GM10266 (cell line): ENCODE data around the gene IFI44.

Source experiments
- DNase-seq: peaks from one replicate; pipeline ENCODE4 v3.0.0; 2012; ENCODE audit errors: extremely low spot score
- TF ChIP-seq, protein P1 (sequence below): IDR thresholded peaks from 2 replicates; pipeline ENCODE4 v1.5.1; 2012; ENCODE audit warnings: mild to moderate bottlenecking, low read depth; ENCODE audit not compliant: control insufficient read depth, insufficient read depth; ENCODE audit errors: missing control alignments

Gene IFI44

DNA sequence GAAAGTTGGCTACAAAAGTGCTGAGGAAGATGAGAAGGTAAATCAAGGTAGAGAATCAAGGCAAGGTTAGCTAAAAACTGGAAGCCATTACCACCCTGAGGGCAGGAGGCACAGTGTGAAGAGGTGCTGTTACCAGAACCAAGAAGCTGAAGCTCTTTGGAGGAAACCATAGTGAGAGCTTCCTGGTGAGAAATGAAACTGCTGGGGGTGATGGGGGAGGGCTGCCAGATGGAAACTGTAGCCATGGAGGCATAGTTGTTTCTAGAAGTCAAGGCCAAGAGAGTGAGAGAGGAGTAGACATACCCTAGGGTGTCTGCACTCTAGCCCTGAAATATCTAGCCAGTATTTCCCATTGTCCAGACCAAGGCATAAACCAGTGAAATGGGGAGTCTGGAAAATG lies 28.7 kb downstream of the IFI44 start:
- TF ChIP-seq, protein P1, sequence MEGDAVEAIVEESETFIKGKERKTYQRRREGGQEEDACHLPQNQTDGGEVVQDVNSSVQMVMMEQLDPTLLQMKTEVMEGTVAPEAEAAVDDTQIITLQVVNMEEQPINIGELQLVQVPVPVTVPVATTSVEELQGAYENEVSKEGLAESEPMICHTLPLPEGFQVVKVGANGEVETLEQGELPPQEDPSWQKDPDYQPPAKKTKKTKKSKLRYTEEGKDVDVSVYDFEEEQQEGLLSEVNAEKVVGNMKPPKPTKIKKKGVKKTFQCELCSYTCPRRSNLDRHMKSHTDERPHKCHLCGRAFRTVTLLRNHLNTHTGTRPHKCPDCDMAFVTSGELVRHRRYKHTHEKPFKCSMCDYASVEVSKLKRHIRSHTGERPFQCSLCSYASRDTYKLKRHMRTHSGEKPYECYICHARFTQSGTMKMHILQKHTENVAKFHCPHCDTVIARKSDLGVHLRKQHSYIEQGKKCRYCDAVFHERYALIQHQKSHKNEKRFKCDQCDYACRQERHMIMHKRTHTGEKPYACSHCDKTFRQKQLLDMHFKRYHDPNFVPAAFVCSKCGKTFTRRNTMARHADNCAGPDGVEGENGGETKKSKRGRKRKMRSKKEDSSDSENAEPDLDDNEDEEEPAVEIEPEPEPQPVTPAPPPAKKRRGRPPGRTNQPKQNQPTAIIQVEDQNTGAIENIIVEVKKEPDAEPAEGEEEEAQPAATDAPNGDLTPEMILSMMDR, result no peak
- peak; percentile 19 for DNase-seq

DNA sequence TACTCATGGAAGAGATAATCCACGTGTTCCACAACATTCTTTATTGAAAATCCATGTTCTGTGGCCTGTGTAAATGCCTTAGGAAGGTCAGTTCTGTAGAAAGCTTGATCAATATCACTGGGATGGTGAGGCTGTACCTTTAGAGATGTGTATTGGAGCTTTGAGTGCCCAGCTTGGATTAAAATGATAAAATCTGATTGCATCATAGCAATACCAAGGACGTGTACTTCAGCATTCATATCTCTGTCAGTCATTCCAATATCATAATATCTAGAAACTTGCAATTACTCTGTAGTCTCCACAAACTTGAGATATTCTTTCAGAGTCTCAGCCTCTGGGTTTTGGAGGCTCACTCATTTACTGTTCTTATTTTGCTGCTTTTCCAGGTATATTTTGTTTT lies 31.6 kb downstream of the IFI44 start:
- DNase-seq, result no peak
- TF ChIP-seq, protein P1, result no peak

DNA sequence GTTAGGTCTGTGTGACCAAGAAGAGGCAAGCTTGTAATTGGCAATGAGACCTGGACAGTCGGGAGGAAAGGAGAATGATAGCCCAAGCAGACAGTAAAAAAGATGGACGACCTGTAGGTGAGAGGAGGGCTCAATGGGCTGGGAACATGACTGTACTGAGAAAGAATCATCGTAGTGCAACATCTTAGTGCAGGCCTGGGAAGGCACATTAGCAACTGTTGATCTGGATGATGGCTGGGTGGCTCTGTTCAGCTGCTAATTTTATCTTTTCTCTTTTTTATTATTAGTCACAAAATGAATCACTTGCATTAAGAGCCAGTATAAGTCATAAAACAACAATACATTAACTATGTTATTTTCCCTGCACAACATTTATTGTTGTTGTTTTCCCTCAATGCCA lies 32.9 kb downstream of the IFI44 start:
- TF ChIP-seq, protein P1, result no peak
- no peak for DNase-seq

DNA sequence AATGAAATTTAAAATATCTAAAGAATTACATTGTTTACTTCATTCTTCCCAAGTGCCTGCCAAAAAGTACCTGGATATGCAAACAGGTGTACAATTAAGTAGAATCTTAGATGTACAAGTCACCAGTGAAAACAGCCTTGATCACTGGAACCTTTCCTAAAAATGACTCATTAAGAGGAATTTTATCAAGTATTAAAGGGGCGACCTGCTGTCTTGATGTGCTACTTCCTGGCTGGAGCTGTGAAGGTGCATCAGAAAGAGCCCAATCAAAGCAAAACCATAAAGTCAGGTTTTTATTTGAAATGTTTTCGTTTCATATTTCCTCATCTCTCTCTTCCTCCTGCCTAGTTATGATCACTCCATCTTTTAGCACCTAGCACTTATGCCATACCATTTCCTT lies 33.4 kb downstream of the IFI44 start:
- TF ChIP-seq, protein P1, result no peak
- no peak for DNase-seq

DNA sequence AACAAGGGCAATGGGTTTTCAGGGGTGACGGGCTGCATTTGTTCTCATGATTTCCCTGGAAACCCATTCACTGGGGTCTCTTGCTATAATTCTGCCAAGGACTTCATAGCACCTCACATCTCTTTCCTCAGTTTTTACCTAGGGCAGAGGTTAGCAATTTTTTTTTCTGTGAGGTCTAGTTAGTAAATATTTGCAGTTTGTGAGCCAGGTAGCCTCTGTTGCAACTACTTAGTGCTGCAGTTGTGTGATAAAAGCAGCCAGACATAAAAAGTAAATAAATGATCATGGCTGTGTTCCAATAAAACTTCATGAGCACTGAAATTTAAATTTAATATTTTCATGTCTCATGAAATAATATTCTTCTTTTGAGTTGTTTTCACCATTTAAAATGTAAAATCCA lies 37.7 kb downstream of the IFI44 start:
- TF ChIP-seq, protein P1, result no peak
- DNase-seq, result no peak

DNA sequence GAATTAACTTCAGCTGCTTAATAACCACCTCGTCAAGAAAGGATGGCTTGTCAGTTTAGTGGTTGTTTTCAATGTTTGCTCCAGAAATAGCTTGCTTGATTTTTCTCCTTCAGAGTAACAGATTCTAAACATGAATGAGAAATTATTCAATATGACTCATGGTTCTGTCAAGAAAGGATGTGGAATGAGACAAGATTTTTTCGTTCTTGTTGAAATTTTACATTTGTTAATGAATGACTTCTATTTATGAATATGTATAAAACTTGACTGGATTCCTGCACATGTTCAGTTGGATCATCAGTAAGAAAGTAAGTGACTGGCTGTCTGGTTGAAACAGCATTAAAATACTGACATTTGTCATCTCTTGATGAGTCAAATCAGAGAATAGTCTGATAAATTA lies 38.3 kb downstream of the IFI44 start:
- TF ChIP-seq, protein P1, result no peak
- DNase-seq, result no peak

DNA sequence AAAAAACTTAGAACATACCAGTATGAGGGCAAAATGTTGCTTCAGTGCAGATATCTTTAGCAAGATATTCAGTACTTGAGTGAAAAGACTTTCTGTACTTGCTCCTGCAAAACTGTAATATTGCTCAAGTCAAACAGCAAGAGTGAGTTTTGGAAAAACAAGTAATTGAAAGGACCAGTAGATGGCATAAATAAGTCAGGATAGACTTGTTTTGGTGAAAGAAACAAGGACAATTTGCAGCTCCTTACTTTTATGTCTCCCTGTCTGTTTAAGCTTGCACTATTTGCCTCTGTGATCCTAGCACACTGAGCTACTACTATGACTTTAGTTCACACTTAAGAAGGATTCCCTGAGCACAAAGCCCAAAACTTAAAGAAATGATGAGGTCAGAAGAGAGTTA lies 39.1 kb downstream of the IFI44 start:
- TF ChIP-seq, protein P1, result peak; percentile 7
- no peak for DNase-seq
